ENCODE results near the gene CPSF4L. TPM values are rescaled to one million over a fixed set of nuclear protein-coding genes. Genes with fewer than 3 reads are reported as not detected.

The CPSF4L gene
- polyA plus RNA-seq, 3 donors = not detected

- Histone ChIP-seq H3K27me3 (ENCODE audit: control insufficient read depth in 2 of 2, insufficient read depth in 2 of 2, low read length in 2 of 2) (no peaks in the 10 kb centered on the region), H3K79me2 (ENCODE audit: insufficient read depth, low read length) (no peaks in the 10 kb centered on the region), H3K9ac (ENCODE audit: insufficient read depth, low read length, poor library complexity, severe bottlenecking) (no peak overlapping the region), H3K4me3 (replicated peaks in 1 of 3; ENCODE audit: low read depth in 2 of 3, low read length in 3 of 3) (no peak overlapping the region), H3K4me2 (replicated peaks; ENCODE audit: extremely low read depth, low read length, poor library complexity, severe bottlenecking) (no peak overlapping the region), H4K20me1 (ENCODE audit: insufficient read depth, low read length) (no peaks in the 10 kb centered on the region), H3K4me1 (ENCODE audit: control insufficient read depth in 1 of 2, insufficient read depth in 2 of 2, low read length in 2 of 2) (no peaks in the 10 kb centered on the region), H3K9me3 (replicated peaks in 1 of 2; ENCODE audit: control insufficient read depth in 1 of 2, insufficient read depth in 1 of 2, low read length in 2 of 2) (no peaks in the 10 kb centered on the region), H3K36me3 (replicated peaks in 1 of 2; ENCODE audit: control insufficient read depth in 1 of 2, insufficient read depth in 2 of 2, low read length in 2 of 2) (no peaks in the 10 kb centered on the region), H2AFZ (ENCODE audit: insufficient read depth, low read depth, low read length, poor library complexity, severe bottlenecking) (no peak overlapping the region), H3K27ac (ENCODE audit: low read depth in 1 of 2, low read length in 2 of 2) (no peak overlapping the region)
- Mint-ChIP-seq H3K4me1 (no peaks in the 10 kb centered on the region), H3K36me3 (no peaks in the 10 kb centered on the region), H3K27me3 (ENCODE audit: low read depth in 3 of 3) (peaks cover 0 to 14% (median 6%) of the 10 kb centered on the region in 3 donors), H3K27ac (peak overlapping the region in 3 of 7 donors; percentile 35 to 81 (median 71)), H3K9me3 (peaks cover 0 to 3% (median 0%) of the 10 kb centered on the region in 7 donors), H3K4me3 (no peak overlapping the region)
- TF ChIP-seq CTCF (IDR thresholded peaks at IDR 0.05) = no peak
- DNase-seq = no peak
- WGBS (ENCODE audit: insufficient coverage) = 94% methylated on average over 5 of the region's 12 CpGs
- intact Hi-C loops (cut with micrococcal nuclease) = no loop called here
Observed at GRCh38 chr17:73262676-73263642, 1.3 kb upstream of the CPSF4L start.

GRCh38 chr17:73261952-73262675, 434 bp upstream of the CPSF4L start:
- no peak for TF ChIP-seq CTCF (IDR thresholded peaks at IDR 0.05)
- Histone ChIP-seq H3K9me3 (replicated peaks in 1 of 2; ENCODE audit: control insufficient read depth in 1 of 2, insufficient read depth in 1 of 2, low read length in 2 of 2) (no peaks in the 10 kb centered on the region), H2AFZ (ENCODE audit: insufficient read depth, low read depth, low read length, poor library complexity, severe bottlenecking) (no peak overlapping the region), H3K79me2 (ENCODE audit: insufficient read depth, low read length) (no peaks in the 10 kb centered on the region), H3K4me1 (ENCODE audit: control insufficient read depth in 1 of 2, insufficient read depth in 2 of 2, low read length in 2 of 2) (no peaks in the 10 kb centered on the region), H3K4me3 (replicated peaks in 1 of 3; ENCODE audit: low read depth in 2 of 3, low read length in 3 of 3) (no peak overlapping the region), H3K36me3 (replicated peaks in 1 of 2; ENCODE audit: control insufficient read depth in 1 of 2, insufficient read depth in 2 of 2, low read length in 2 of 2) (no peaks in the 10 kb centered on the region), H3K9ac (ENCODE audit: insufficient read depth, low read length, poor library complexity, severe bottlenecking) (no peak overlapping the region), H4K20me1 (ENCODE audit: insufficient read depth, low read length) (no peaks in the 10 kb centered on the region), H3K27me3 (ENCODE audit: control insufficient read depth in 2 of 2, insufficient read depth in 2 of 2, low read length in 2 of 2) (no peaks in the 10 kb centered on the region), H3K27ac (ENCODE audit: low read depth in 1 of 2, low read length in 2 of 2) (no peak overlapping the region), H3K4me2 (replicated peaks; ENCODE audit: extremely low read depth, low read length, poor library complexity, severe bottlenecking) (no peak overlapping the region)
- no peak overlapping the region for H3K4me3 Mint-ChIP-seq
- 83% methylated on average over 7 of the region's 19 CpGs for WGBS (ENCODE audit: insufficient coverage)
- peaks cover 2 to 15% (median 6%) of the 10 kb centered on the region in 3 donors for H3K27me3 Mint-ChIP-seq (ENCODE audit: low read depth in 3 of 3)
- no peak for DNase-seq
- H3K9me3 Mint-ChIP-seq = peaks cover 0 to 3% (median 0%) of the 10 kb centered on the region in 7 donors
- H3K36me3 Mint-ChIP-seq = no peaks in the 10 kb centered on the region
- intact Hi-C loops (cut with micrococcal nuclease) = no loop called here
- H3K27ac Mint-ChIP-seq = peak overlapping the region in 1 of 7 donors; percentile 35
- H3K4me1 Mint-ChIP-seq = no peaks in the 10 kb centered on the region

Data from CD14-positive monocyte (primary cell).